ENCODE measurements around the gene IL33.

Gene IL33

GRCh38 chr9:6305954-6306563 is 90.5 kb downstream of the IL33 start:
- no peak for DNase-seq
